NCI-H446 treated with DMSO at 0.1 percent for 48 hours (cell line): Measurements from ENCODE around the gene PARD6G.
"Not testable (repeated sequence)": the region's sequence is repeated elsewhere in the genome, so short reads cannot be mapped to it uniquely, and the experiment has no call there.

Experiments used
- DNase-seq: peaks from one replicate; lab custom pipeline; 2025; lab: John Stamatoyannopoulos, UW

Gene PARD6G, protein sequence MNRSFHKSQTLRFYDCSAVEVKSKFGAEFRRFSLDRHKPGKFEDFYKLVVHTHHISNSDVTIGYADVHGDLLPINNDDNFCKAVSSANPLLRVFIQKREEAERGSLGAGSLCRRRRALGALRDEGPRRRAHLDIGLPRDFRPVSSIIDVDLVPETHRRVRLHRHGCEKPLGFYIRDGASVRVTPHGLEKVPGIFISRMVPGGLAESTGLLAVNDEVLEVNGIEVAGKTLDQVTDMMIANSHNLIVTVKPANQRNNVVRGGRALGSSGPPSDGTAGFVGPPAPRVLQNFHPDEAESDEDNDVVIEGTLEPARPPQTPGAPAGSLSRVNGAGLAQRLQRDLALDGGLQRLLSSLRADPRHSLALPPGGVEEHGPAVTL

DNA sequence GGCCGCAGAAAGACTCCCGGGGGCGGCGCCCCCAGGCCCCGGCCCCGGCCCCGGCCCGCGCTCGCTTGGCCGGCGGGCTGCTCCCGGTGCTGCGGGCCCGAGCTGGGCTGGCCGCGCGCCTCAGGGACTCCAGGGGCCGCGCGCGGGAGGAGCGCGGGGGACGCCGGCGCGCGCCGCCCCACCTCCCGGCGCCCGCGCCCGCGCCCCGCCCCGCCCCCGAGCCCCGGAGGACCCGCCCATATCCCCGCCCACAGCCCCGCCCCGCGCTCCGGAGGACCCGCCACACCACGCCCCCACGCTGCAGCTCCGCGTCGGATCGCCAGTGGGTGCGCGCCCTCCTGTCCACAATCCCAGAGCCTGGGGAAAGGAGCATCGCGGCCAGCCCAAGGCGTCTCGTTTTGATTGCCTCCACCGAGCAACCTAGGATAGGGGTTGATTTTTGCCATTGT, at the start of gene PARD6G:
Gene PARD6G, minus strand, starts transcription at position 122 of the 449 bp plus-strand sequence. CDS start 166 bp downstream, outside the sequence.
- peak; percentile 47 for DNase-seq

DNA sequence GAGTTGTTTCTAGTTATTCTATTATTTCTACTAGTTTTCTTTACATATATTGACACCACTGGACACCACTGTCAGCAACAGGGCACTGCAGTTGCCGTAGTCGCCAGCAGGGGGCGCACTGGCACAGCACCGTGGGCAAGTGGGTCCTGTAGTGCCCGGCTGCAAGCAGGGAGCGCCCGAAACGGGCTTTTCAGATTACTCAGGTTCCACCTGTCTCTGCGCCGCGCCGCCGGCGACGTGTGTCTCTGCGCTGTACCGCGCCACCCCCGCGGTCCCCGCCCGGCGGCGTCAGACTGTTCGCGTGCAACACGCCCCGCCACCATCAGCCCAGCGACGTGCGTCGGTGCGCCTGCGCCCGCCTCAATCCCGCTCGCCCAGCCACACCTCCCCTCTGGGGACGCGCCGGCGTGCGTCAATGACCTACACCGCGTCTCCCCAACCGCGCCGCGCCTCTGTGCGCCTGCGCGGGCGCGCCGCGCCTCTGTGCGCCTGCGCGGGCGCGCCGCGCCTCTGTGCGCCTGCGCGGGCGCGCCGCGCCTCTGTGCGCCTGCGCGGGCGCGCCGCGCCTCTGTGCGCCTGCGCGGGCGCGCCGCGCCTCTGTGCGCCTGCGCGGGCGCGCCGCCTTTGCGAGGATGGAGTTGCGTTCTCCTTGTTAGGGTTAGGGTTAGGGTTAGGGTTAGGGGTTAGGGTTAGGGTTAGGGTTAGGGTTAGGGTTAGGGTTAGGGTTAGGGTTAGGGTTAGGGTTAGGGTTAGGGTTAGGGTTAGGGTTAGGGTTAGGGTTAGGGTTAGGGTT, 15.1 kb upstream of the PARD6G start:
- not testable (repeated sequence) for DNase-seq

DNA sequence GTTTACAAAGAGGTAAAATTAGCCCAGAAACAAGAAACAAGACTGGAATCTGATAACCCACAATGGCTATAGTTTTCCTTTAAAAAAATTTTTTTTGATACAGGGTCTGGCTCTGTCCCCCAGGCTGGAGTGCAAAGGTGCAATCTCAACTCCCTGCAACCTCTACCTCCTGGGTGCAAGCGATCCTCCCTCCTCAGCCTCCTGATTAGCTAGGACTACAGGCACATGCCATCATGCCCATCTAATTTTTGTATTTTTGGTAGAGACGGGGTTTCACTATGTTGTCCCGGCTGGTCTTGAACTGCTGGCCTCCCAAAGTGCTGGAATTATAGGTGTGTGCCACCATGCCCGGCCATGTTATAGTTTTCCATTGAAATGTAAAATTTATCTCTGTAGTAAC, 12.3 kb upstream of the PARD6G start:
- DNase-seq = no peak

DNA sequence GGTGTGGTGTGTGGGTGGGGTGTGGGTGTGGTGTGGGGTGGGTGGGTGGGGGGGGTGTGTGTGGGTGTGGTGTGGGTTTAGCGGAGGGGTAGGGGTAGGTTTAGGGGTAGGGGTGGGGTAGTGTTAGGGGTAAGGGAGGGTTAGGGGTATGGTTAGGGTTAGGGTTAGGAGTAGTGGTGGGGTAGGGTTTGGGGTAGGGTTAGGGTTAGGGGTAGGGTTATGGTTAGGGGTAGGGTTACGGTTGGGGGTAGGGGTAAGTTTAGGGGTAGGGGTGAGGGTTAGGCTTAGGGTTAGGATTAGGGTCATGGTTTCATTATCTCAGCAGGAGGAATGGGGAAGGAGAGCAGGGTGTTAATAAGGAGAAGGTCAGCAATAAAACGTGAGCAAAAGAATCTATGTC, 11.3 kb upstream of the PARD6G start:
- DNase-seq = no peak

DNA sequence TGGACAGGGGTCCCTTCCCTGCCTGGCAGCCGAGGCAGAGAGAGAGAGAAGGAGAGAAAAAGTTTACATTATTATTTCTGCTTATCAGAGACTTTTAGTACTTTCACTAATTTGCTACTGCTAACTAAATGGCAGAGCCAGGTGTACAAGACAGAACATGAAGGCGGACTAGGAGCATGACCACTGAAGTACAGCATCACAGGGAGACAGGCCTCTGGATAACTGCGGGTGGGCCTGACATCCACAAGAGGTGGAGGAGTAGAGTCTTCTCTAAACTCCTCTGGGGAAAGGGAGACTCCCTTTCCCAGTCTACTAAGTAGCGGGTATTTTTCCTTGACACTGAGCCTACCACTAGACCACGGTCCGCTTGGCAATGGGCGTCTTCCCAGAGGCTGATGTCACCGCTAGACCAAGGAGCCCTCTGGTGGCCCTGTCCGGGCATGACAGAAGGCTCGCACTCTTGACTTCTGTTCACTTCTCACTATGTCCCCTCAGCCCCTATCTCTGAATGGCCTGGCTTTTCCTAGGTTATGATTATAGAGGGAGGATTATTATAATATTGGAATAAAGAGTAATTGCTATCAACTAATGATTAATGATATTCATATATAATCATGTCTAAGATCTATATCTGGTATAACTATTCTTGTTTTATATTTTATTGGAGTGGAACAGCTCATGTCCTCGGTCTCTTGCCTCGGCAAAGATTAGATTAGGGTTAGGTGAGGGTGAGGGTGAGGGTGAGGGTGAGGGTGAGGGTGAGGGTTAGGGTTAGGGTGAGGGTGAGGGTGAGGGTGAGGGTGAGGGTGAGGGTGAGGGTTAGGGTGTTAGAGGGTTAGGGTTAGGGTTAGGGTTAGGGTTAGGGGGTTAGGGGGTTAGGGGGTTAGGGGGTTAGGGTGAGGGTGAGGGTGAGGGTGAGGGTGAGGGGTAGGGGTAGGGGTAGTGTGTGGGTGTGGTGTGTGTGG, 10.5 kb upstream of the PARD6G start:
- not testable (repeated sequence) for DNase-seq

DNA sequence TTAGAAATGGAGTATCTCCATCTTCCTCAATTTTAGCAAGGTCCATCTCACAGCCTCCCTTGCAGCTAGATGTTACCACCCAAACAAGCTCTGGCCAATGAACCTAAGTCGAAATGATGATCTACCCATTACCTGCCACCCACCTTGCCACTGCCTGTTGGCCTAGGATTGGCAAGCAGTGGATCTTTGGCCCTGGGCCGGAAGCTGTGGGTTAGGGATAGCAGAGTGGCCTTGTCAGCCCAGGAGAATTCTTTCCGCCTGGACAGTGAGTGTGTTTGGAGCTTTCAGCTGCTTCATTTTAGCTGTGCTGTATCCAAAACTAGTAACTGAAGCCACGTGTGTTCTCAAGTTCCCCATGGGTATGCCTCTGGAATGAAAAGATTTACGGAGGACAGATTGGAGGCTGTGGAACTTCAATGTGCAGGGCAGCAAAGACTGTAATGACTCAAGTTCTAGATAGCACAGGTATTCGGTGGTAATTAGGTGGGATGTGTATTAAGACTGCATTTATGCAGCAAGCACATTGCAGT, 7.7 kb upstream of the PARD6G start:
- no peak for DNase-seq

DNA sequence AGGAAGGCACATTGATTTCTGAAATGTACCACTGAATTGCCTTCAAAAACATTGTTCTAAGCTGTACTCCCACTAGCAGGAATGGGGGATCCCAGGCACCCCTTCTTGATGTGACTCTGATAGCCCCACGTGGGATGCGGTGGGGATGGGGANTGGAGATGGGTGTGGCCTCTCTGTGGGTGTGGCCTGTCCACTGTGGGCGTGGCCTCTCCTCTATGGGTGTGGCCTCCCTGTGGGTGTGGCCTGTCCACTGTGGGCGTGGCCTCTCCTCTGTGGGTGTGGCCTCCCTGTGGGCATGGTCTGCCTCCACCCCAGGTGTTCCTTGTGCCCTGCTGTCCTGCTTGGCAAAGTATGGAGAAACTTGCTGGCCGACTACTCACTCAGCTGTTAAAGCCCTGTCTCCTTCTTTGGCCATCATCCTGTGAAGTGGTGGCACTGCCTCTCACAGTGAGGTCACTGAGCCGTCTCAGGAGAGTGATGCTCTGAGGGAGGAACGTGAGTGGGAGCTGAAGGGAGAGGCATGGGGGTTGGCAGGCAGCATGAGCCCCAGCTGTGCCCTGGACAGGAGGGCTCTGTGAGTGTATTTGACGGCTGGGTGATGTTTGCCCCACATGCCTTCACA, 6.7 kb upstream of the PARD6G start:
- DNase-seq = no peak

DNA sequence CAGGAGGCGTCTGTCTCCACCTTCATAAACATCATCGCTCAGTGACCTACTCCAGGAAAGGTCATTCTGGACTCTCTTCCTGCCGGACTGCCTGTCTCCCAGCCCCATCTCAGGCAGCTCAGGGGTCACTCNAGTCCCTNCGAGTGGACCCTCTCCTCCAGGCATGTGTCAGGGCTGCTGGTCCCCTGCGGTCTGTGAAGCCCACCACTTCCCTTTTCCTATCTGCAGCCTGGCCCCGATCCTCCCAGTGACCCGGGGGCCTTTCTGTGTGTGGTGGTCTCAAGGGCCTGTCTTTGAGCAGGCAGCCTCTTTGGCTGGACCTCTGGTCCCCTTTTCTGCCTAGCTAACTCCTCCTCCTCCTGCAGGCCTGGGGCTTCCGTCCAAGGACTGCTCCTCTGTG, 5.9 kb upstream of the PARD6G start:
- DNase-seq = no peak

DNA sequence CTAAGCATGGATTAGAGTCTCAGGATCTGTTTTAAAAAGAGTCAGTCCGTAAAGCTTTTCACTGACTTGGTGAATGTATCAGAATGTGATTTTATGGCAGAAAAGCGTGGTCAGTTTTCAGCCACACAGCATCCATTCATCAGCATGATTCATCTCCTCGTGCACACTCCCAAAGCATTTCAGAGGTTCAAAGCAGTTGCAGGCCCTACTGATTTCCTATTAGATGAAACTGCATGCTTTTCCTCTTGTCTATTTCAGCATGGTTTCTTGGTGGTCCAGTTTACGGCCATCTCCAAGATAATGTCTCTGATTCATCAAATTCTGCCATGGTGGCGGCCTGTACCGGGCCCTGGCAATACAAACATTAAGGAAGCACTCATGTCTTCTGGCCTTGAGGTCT, 4.8 kb upstream of the PARD6G start:
- DNase-seq = no peak

DNA sequence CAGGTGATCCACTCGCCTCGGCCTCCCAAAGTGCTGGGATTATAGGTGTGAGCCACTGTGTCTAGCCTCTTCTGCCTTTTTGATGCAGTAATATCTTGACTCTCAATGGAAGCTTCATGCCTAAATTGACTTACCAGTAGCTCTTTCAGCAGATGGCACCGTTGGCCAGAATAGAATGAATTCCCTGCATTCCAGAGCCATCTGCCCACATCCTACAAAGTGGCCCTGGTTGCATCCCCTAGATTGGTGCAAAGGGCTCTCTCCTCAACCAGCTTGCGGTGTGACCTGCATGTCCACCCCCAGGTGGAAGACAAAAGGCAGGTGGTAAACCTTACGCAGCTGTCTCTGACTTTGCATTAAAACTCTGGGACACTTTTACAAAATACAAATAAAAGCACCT, 4.4 kb upstream of the PARD6G start:
- DNase-seq = no peak

DNA sequence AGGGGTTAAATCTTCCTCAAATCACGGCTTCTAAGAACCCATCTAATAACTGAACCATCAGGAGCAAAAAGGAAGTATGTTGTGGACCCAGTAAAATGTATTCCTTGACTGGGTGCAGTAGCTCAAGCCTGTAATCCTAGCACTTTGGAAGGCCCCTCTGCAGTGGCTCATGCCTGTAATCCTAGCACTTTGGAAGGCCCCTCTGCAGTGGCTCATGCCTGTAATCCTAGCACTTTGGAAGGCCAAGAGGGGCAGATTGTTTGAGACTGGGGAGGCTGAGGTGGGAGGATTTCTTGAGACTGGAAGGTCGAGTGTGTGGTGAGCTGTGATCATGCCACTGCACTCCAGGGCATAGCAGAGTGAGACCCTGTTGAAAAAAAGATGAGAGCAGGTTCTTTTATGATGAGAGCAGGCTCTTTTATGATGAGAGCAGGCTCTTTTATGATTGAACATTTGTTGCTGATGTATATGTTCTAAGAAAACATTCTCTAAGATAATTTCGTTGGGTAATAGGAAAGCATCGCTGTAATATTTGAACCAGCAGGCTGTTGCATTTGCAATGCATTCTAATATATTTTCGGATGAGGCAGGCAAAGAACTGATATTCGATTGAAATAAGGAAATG, 3.5 kb upstream of the PARD6G start:
- no peak for DNase-seq

DNA sequence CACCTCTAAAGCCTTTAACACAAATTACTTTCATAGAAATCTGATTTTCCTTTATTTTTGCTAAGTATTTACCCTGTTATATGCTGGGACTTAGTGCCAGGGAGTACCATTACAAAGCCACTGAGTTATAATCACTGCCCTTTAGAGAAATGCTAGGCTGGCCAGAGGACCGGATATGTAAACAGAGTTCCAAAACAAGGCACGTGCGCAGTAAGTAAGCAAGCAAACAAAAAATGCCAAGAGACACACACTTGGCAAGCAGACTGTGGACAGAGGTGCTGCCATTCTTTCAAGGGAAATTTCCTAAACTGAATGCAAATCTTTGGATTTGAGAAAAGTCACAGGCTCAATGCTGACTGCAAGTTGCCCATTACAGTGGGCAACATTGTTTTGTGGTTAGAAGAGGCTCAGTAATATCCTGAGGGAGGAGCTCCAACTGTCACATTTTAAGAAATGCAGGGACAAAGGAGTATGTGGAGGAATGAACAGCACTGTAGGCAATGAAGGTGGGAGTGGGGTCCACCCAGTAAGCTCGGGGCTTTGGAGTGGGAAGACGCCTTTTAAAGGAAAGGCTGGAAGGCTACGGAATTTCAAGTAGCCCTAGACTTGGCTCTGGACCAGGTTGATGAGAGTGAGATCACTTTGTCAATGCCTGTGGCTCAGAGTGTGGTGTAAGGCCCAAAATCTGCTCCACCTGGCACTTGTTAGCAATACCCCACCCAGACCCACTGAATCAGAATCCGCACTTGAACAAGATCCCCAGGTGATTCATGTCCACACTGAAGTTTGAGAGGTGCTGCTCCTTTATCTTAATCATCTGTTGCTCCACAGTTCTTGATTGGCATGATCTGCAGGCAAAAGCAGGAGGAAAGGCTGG, 2.1 kb upstream of the PARD6G start:
- no peak for DNase-seq

DNA sequence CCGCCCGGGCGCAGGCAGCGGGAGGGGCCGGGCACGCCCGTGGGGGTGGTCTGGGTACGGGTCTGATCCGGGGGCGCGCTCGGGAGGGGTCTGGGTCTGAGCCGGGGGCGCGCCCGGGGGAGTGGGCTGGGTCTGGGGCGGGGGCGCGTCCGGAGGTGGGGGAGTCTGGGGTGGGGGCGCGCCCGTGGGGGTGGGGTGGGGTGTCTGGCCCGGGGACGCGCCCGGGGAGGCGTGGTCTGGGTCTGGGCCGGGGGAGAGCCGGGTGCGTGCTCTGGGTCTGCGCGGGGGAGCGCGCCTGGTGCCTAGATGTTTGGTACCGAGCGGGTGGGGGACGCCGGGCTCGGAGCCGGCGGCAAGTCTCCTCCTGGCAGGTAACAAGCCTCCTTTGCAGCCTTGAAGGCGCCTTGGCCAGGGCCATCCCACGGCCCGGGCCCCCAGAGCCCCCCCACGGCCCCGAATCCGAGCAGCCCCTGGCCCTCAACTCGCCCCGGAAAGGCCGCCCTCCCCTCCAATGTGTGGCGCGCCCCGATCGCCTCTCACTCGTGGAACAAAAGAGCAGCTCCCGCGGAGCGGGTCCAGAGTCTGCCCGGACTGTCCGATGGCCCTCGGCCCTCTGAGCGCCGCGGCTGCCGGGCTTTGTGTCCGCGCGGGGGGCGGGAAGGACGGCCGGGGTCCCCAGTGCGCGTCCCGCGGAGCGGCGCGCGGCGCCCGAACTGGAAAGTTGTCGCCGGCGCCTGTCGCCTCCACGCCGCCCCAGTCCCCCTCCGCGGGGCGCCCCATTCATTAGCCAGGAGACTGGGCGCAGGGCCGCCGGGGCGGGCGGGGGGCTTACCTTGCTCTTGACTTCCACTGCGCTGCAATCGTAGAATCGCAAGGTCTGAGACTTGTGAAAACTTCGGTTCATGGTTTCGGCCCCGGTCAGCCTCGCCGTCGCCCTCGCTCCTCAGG, 595 bp downstream of the PARD6G start:
- peak; percentile 9 for DNase-seq

DNA sequence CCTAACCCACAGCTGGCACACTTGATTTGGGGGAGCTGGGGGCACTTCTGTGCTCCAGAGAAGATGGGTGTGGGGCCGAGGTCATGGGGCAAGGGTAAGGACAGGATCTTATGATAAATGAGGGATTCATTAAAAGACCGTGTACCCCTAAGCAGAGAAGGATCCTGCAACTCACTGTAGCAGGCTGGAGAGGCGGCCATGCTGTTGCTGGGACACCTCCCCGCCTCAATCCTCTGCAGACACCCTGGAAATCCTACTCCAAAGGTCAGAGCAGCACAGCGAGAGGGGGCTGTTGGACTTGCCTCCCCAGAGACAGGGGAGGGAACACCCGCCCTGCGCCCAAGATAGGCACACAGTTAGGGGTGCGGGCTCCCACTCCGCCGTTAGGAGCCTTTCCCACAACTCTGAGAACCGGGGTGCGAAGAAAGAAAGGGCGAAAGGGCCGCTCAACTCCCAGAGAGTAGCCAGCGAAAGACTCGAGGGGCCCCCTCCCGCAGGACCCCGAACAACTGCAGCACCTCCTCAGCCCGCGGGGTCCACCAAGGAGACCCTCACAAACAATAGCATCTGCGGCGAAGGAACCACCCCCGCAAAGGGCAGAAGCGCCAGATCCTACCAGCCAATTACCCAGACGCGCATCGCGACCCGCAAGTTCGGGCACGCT, 1.4 kb downstream of the PARD6G start:
- DNase-seq = no peak

DNA sequence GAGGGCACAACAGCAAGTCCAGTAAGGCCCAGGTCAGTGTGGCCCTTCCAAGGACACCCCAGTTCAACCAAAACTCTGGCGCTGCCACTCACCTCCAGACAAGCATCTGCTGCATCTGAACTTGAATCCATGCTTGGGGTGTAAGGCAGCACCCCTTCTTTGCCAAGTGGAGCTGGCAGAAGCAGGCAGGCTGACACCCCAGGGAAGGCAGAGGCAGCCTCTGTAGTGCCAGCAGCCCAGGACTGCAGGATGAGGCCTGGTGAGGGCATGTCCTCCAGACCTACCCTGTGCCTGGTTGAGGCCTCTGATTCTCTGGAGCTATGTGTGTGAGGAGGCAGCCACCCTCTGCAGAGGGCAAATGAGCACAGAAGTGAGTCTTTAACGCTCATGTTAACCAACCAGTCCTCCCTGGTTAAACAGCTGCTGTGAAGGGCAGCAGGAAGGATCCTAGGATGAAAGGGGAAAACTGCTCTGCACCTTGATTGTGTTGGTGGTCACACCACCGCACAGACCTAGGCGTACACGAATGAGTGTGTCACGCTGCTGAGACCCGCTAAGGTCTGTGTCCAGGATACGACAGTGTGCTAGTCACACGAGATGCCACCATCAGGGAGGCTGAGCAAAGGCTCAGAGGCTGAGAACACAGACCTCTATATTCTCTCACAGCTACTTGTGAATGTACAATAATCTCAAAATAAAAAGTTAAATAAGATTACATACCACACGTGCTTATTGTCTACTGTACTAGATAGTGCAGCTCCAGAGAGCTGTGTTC, 2.2 kb downstream of the PARD6G start:
- no peak for DNase-seq

DNA sequence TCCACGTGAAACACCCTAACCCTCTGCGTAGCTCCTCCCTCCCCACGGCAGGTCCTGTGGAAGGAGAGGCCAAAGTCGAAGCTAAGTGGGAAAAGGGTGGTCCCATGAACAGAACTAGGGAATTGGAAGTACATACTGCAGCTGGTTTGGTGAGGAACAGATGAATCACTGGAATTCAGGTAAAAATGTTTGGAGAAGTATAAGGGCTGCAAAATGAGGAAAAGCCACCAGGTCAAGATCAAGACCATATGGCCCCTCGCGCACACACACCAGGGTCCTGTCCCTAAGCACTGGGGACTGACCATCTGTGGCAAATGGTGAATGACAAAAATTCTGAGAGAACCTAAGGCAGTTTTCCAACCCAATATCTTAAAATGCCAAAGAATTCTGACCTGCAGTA, 3.1 kb downstream of the PARD6G start:
- DNase-seq = no peak

DNA sequence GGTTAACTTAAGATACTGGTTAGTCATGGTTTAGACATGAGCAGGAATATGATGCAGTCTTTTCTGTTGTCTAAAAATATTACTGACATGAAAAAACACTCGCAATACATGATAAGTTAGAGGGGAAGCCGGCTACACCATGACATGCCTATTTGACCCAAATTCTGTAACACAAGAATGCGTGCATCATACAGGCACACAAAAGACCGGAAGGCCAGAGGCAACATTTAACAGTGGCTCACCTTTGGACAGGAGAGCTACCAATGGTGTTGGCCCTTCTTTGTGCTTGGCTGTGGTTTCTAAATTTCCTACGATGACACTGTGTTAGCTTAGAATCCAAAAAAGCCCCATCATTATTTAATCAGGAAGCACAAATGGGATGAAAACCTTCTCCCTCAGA, 4.1 kb downstream of the PARD6G start:
- no peak for DNase-seq
